C4-2B (cell line): ENCODE data around the gene DEAF1.

Experiments used
- CTCF ChIP-seq: fragments of 450-650 bp; conservative IDR thresholded peaks from 2 replicates; pipeline ENCODE4 v1.5.1; 2017; ENCODE audit warnings: mild to moderate bottlenecking
- ZFX ChIP-seq: fragments of 450-650 bp; IDR thresholded peaks from 2 replicates; pipeline ENCODE4 v1.6.1; 2017

GRCh38 chr11:626475-627307 is 68.3 kb downstream of the DEAF1 start, which contains the start of gene SCT:
- no peak for TF ChIP-seq CTCF
- TF ChIP-seq ZFX, result no peak
